ENCODE data around the gene FUS.

- no peak for TF ChIP-seq EP300 (IDR thresholded peaks at IDR 0.05)
- TF ChIP-seq CTCF (IDR thresholded peaks at IDR 0.05) = no peak
These were observed 34.9 kb downstream of the FUS start for GRCh38 chr16:31214708-31215286.

Measured in gastroesophageal sphincter (tissue), 3 donors.